Common myeloid progenitor, CD34-positive (primary cell): ENCODE results near the gene ACO1.

Experiments used
- CTCF ChIA-PET: fragments of 350-600 bp; sonication (Branson Sonifier 250); formaldehyde crosslinking; loops from one replicate; lab custom pipeline; 2021; ENCODE audit warnings: antibody characterized with exemption; lab: Charles Lee
- POLR2A ChIA-PET: fragments of 350-600 bp; sonication (Branson Sonifier 250); formaldehyde crosslinking; loops from one replicate; lab custom pipeline; 2021; ENCODE audit warnings: antibody characterized with exemption; lab: Charles Lee
- DNase-seq, 3 donors: peaks; one replicate each; pipeline versions ENCODE4 v3.0.0 to v3.0.0-alpha.2; 2013
- H3K27ac ChIP-seq, 2 experiments: 1 replicate in 1 of 2; 2 replicates in 1 of 2; pipeline ENCODE4 v1.7.0; 2013; ENCODE audit warnings: inconsistent platforms in 2 of 2, low read length in 2 of 2, mild to moderate bottlenecking in 2 of 2, low read depth in 1 of 2, moderate library complexity in 1 of 2; ENCODE audit not compliant: severe bottlenecking in 2 of 2, insufficient read depth in 1 of 2, poor library complexity in 1 of 2
- H3K27me3 ChIP-seq, 5 experiments: replicated peaks in 2 of 5; 1 replicate in 3 of 5; 2 replicates in 2 of 5; pipeline versions ENCODE4 v1.6.1 to v1.7.0; 2013; ENCODE audit warnings: low read length in 4 of 5, mild to moderate bottlenecking in 2 of 5, moderate library complexity in 2 of 5, inconsistent platforms in 1 of 5; ENCODE audit not compliant: insufficient read depth in 5 of 5, control insufficient read depth in 4 of 5
- H3K36me3 ChIP-seq, 4 experiments: 1 replicate in 2 of 4; 2 replicates in 2 of 4; pipeline versions ENCODE4 v1.6.1 to v1.7.0; 2013; ENCODE audit warnings: low read length in 3 of 4, control low read depth in 1 of 4, mild to moderate bottlenecking in 1 of 4; ENCODE audit not compliant: control insufficient read depth in 4 of 4, insufficient read depth in 4 of 4
- H3K4me1 ChIP-seq, 4 experiments: 1 replicate in 3 of 4; 2 replicates in 1 of 4; pipeline versions ENCODE4 v1.6.1 to v1.7.1; 2013; ENCODE audit warnings: low read length in 3 of 4, mild to moderate bottlenecking in 3 of 4, control low read depth in 1 of 4, inconsistent platforms in 1 of 4, moderate library complexity in 1 of 4; ENCODE audit not compliant: control insufficient read depth in 4 of 4, insufficient read depth in 4 of 4; ENCODE audit errors: control extremely low read depth in 1 of 4
- H3K4me3 ChIP-seq, 7 experiments: 1 replicate in 4 of 7; 2 replicates in 3 of 7; pipeline versions ENCODE4 v1.5.1 to v1.7.0; 2013; ENCODE audit warnings: mild to moderate bottlenecking in 7 of 7, low read length in 6 of 7, moderate library complexity in 6 of 7, inconsistent platforms in 2 of 7, low read depth in 2 of 7, control low read depth in 1 of 7; ENCODE audit not compliant: insufficient read depth in 4 of 7, control insufficient read depth in 1 of 7; ENCODE audit errors: extremely low read depth in 1 of 7
- H3K9me3 ChIP-seq, 5 experiments: 1 replicate in 4 of 5; 2 replicates in 1 of 5; pipeline versions ENCODE4 v1.6.1 to v1.7.1; 2013; ENCODE audit warnings: low read length in 4 of 5, mild to moderate bottlenecking in 2 of 5, inconsistent platforms in 1 of 5, low read depth in 1 of 5, moderate library complexity in 1 of 5; ENCODE audit not compliant: control insufficient read depth in 4 of 5, insufficient read depth in 2 of 5; ENCODE audit errors: control extremely low read depth in 1 of 5
- WGBS: methylation state at CpG from one replicate; pipeline ENCODE4 v1.1.5; 2013; ENCODE audit not compliant: insufficient coverage; 5-methylcytosine and 5-hydroxymethylcytosine counted together

Gene ACO1

GRCh38 chr9:32500768-32501167 lies 116.3 kb downstream of the ACO1 start:
- no peak for DNase-seq
- no peaks in the 10 kb centered on the region for H3K27me3 ChIP-seq
- H3K27ac ChIP-seq, result no peak overlapping the region
- H3K36me3 ChIP-seq, result peaks cover 4 to 35% (median 10%) of the 10 kb centered on the region in 4 experiments
- POLR2A ChIA-PET, result no interaction called here
- no peaks in the 10 kb centered on the region for H3K4me1 ChIP-seq
- 40% methylated on average over 1 of the region's 2 CpGs for WGBS
- H3K9me3 ChIP-seq, result peaks cover 0 to 4% (median 0%) of the 10 kb centered on the region in 5 experiments
- no peak overlapping the region for H3K4me3 ChIP-seq
- CTCF ChIA-PET, result no interaction called here

- Histone ChIP-seq H3K4me1 (no peaks in the 10 kb centered on the region), H3K27ac (no peak overlapping the region), H3K4me3 (no peak overlapping the region), H3K36me3 (peaks cover 4 to 25% (median 7%) of the 10 kb centered on the region in 4 experiments), H3K9me3 (peaks cover 0 to 4% (median 0%) of the 10 kb centered on the region in 5 experiments), H3K27me3 (no peaks in the 10 kb centered on the region)
- ChIA-PET CTCF (interaction anchor here (0.6 kb wide), 1 partner anchor 198 kb away, joined by 3 read pairs; no protein-coding TSS in a partner anchor), POLR2A (no interaction called here)
- DNase-seq, result no peak
- 100% methylated on average over 1 of the region's 1 CpG for WGBS
These were observed 117.4 kb downstream of the ACO1 start for GRCh38 chr9:32501868-32502267.

GRCh38 chr9:32502464-32502863 lies 118.0 kb downstream of the ACO1 start:
- ChIA-PET POLR2A (no interaction called here), CTCF (interaction anchor here (0.5 kb wide), 1 partner anchor 24 kb away, joined by 4 read pairs; the partner anchor contains the start of gene RIGI)
- Histone ChIP-seq H3K9me3 (peaks cover 0 to 4% (median 0%) of the 10 kb centered on the region in 5 experiments), H3K27me3 (no peaks in the 10 kb centered on the region), H3K36me3 (peaks cover 4 to 22% (median 7%) of the 10 kb centered on the region in 4 experiments), H3K4me3 (no peak overlapping the region), H3K27ac (no peak overlapping the region), H3K4me1 (no peaks in the 10 kb centered on the region)
- 100% methylated on average over 3 of the region's 4 CpGs for WGBS
- DNase-seq, result no peak

GRCh38 chr9:32503008-32503407 lies 118.6 kb downstream of the ACO1 start:
- Histone ChIP-seq H3K27ac (no peak overlapping the region), H3K9me3 (peaks cover 0 to 3% (median 0%) of the 10 kb centered on the region in 5 experiments), H3K36me3 (peaks cover 2 to 20% (median 6%) of the 10 kb centered on the region in 4 experiments), H3K4me3 (no peak overlapping the region), H3K4me1 (no peaks in the 10 kb centered on the region), H3K27me3 (no peaks in the 10 kb centered on the region)
- no peak for DNase-seq
- 97% methylated on average over 3 of the region's 3 CpGs for WGBS
- ChIA-PET CTCF (interaction anchor here (0.5 to 1.0 kb wide), 2 partner anchors 22 to 23 kb away, joined by 3 to 4 read pairs; partner anchors contain the start of gene RIGI), POLR2A (no interaction called here)
